AG09309 (cell line): ENCODE results near the gene TRIM4.
A peak's percentile ranks its signal among the peaks of the same experiment; 100 is the strongest.

Experiments used
- DNase-seq: peaks from one replicate; pipeline ENCODE4 v3.0.0-alpha.2; 2010; ENCODE audit warnings: low read depth
- H3K4me3 ChIP-seq: 2 replicates; pipeline ENCODE4 v1.5.1; 2011; ENCODE audit warnings: mild to moderate bottlenecking, low read depth, low read length, moderate library complexity; ENCODE audit not compliant: control insufficient read depth
- CTCF ChIP-seq: IDR thresholded peaks from 2 replicates; pipeline ENCODE4 v1.5.1; 2011; ENCODE audit warnings: mild to moderate bottlenecking, low read depth, low read length, inconsistent platforms; ENCODE audit not compliant: insufficient read depth, control insufficient read depth; ENCODE audit errors: missing control alignments

The TRIM4 gene

GRCh38 chr7:99929730-99930053 lies 10.4 kb upstream of the TRIM4 start:
- no peak overlapping the region for H3K4me3 ChIP-seq
- DNase-seq, result no peak
- TF ChIP-seq CTCF, result no peak

- no peak for DNase-seq
- peak; percentile 36 for TF ChIP-seq CTCF
- peak within 1 kb of the TSS; percentile 16 for H3K4me3 ChIP-seq
These were observed 9.8 kb upstream of the TRIM4 start, which contains the start of gene GJC3 for GRCh38 chr7:99928994-99929729. Gene GJC3, minus strand, starts transcription at chr7:99929620. Its CDS starts 0 bp downstream, at chr7:99929620.

GRCh38 chr7:99928188-99928587 lies 8.9 kb upstream of the TRIM4 start:
- no peak for TF ChIP-seq CTCF

GRCh38 chr7:99927536-99927935 lies 8.2 kb upstream of the TRIM4 start:
- DNase-seq, result no peak
- no peak overlapping the region for H3K4me3 ChIP-seq
- no peak for TF ChIP-seq CTCF

More at GRCh38 chr7:99928188-99928587, 8.9 kb upstream of the TRIM4 start:
- H3K4me3 ChIP-seq, result no peak overlapping the region
- DNase-seq, result no peak

GRCh38 chr7:99926321-99926720 lies 7.0 kb upstream of the TRIM4 start:
- no peak overlapping the region for H3K4me3 ChIP-seq
- no peak for TF ChIP-seq CTCF
- no peak for DNase-seq

- no peak overlapping the region for H3K4me3 ChIP-seq
- TF ChIP-seq CTCF, result no peak
- DNase-seq, result no peak
These were observed 3.9 kb upstream of the TRIM4 start for GRCh38 chr7:99923200-99923599.
